GM12875 (cell line): Measurements from ENCODE around the gene DUSP18.
A peak's percentile ranks its signal among the peaks of the same experiment; 100 is the strongest.

Source experiments
- H3K4me3 ChIP-seq: one replicate; pipeline ENCODE4 v1.5.1; 2011; ENCODE audit warnings: low read depth, low read length, control low read depth
- TF ChIP-seq, protein P1 (sequence below): IDR thresholded peaks from 2 replicates; pipeline ENCODE4 v1.5.1; 2011; ENCODE audit warnings: low read depth, mild to moderate bottlenecking, control low read depth, inconsistent platforms, low read length, moderate library complexity, borderline replicate concordance; ENCODE audit not compliant: insufficient read depth

The DUSP18 gene

DNA sequence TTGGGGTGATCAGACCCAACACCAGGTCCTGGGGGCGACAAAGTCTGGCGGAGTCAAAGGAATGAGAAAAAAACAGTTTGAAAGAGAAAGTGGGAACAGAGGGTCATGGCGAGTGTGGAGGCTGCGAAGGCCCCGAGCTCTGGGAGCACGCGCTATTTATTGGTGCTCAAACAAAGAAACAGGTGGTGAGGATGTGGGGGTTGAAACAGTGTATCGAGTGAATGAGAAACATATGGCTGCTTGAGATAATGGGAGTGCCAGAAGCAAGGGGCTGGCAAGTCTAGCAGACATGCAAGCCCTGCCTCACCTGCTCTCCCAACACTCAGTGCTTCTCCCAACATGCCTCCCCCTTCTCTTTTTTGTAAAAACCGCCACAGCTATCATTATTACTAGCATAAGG is 7.8 kb upstream of the DUSP18 start:
- TF ChIP-seq, protein P1, sequence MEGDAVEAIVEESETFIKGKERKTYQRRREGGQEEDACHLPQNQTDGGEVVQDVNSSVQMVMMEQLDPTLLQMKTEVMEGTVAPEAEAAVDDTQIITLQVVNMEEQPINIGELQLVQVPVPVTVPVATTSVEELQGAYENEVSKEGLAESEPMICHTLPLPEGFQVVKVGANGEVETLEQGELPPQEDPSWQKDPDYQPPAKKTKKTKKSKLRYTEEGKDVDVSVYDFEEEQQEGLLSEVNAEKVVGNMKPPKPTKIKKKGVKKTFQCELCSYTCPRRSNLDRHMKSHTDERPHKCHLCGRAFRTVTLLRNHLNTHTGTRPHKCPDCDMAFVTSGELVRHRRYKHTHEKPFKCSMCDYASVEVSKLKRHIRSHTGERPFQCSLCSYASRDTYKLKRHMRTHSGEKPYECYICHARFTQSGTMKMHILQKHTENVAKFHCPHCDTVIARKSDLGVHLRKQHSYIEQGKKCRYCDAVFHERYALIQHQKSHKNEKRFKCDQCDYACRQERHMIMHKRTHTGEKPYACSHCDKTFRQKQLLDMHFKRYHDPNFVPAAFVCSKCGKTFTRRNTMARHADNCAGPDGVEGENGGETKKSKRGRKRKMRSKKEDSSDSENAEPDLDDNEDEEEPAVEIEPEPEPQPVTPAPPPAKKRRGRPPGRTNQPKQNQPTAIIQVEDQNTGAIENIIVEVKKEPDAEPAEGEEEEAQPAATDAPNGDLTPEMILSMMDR = no peak
- no peak overlapping the region for H3K4me3 ChIP-seq

DNA sequence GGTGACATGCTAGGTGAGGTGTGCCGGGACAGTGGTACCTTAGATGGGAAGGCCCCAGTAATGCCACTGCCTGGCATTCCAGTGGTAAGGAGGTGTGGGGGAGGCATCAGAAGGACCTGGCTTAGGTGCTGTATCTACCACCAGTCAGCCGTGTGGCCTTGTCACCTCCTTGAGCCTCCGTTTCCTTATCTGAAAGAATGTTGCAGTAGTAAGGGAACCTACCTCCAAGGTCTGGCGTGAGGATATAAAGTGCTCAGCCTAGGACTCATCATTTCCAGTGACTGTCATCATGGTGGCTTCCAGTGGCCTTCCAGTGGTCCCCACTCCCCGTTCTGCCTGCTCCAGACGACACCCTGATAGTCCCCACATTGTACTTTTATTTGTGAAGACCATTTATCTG is 6.8 kb upstream of the DUSP18 start:
- TF ChIP-seq, protein P1 = no peak
- H3K4me3 ChIP-seq = no peak overlapping the region

DNA sequence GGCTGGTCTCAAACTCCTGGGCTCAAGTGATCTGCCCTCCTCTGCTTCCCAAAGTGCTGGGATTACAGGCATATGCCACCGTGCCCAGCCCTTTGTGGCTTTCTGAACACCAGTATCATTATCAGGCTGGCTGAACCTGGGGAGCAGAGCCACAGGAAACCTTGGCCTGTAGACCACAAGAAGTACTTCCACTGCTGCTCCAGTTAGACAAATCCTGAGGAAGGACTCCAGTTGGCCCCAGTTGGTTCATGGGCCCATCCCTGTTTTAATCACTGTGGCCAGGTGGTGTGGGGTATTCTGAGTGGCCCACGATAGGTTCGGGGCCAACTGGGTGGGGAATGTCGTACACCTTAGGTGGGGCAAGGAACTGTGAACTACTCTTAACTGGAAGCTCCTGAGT is 5.5 kb upstream of the DUSP18 start:
- H3K4me3 ChIP-seq = no peak overlapping the region
- TF ChIP-seq, protein P1 = no peak

DNA sequence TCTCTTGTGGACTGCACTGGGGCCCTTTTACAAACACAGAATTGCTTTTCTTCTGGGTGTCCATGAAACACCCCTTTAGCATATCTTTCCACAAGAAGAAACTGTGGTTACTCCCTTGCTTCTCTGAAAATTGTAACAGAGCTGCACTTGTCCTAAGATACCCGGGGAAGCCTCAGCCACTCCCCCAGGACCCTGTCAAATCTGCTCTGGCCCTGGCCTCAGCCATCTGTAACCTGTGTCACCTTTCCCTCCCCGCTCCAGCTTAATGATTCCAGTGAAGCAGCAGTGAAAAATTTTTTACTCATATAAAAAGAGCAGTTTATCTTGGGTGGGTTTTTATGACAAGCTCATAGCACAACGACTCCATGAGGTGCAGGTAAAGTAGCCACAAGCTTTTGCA is 3.4 kb upstream of the DUSP18 start:
- no peak overlapping the region for H3K4me3 ChIP-seq
- TF ChIP-seq, protein P1 = no peak

DNA sequence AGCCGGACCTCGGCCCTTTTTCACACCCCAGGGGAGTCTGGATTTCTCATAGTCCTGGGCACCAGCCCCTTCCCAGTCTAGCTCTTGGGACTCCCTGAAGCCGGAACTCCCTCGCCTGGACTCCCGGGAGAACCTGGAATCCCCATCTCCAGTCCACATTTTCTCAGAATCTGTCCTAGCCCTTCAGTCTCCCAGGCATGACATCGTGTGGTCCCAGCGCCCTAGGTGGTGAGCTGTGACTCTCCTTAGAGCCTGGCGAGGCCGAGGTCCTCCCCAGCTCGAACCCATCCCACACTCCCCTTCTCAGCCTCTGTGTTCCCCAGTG is 673 bp upstream of the DUSP18 start:
- H3K4me3 ChIP-seq = peak overlapping the region; percentile 85
- TF ChIP-seq, protein P1 = no peak

DNA sequence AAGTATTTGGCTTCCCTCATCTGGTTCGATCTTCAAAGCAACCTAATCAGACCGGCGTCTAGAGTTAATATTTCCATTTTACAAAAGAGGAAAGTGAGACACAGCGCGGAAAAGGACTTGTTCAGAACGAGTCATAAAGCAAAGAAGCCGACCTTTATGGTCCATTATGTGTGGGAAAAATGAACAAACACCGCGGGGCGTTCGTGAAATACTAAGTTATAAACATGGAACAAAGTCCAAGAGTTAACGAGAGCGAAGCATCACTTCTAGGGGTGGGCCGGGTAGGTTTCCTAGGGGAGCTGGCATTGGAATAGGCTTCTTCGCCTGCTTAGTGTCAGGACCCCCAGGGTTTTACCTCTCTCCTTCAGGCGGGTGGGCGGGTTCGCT is 575 bp downstream of the DUSP18 start:
- H3K4me3 ChIP-seq = peak overlapping the region; percentile 85
- TF ChIP-seq, protein P1 = no peak

DNA sequence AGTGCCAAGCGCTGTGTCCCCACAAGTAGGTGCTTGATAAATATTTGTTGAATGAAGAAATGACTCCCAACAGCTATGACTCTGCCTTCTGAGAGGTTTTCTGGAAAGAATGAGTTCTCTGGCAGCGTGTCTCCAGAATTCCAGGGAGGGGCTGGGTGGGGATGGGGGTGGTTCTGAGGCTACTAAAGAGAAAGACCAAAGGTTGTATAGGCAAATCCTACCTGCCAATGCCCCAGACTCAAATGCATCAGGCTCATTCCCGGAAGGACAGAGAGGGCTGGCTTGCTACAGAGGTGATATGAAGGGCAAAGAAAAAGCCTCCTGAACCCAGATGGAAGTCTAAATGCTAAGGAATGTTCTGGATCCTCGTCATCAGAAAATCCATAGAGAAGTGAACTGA is 1.9 kb downstream of the DUSP18 start:
- TF ChIP-seq, protein P1 = no peak
- no peak overlapping the region for H3K4me3 ChIP-seq
